Mesodermal cell (in vitro differentiated cells): ENCODE data around the gene TAGLN3.

Source experiments
- H3K27ac ChIP-seq: 2 replicates; pipeline ENCODE4 v1.7.0; 2013; ENCODE audit warnings: mild to moderate bottlenecking, low read depth, low read length, moderate library complexity; ENCODE audit not compliant: severe bottlenecking
- H3K36me3 ChIP-seq: 2 replicates; pipeline ENCODE4 v1.7.1; 2013; ENCODE audit warnings: mild to moderate bottlenecking, low read length, moderate library complexity; ENCODE audit not compliant: control insufficient read depth, insufficient read depth
- H3K4me1 ChIP-seq: one replicate; pipeline ENCODE4 v1.7.1; 2013; ENCODE audit warnings: mild to moderate bottlenecking, low read length; ENCODE audit not compliant: insufficient read depth, control insufficient read depth, poor library complexity, severe bottlenecking
- H3K4me3 ChIP-seq: 2 replicates; pipeline ENCODE4 v1.7.0; 2013; ENCODE audit warnings: low read length, control low read depth, mild to moderate bottlenecking; ENCODE audit not compliant: insufficient read depth, poor library complexity, severe bottlenecking; ENCODE audit errors: extremely low read depth
- H3K9me3 ChIP-seq: 2 replicates; pipeline ENCODE4 v1.7.1; 2013; ENCODE audit warnings: mild to moderate bottlenecking, low read length, moderate library complexity; ENCODE audit not compliant: control insufficient read depth
- WGBS, 2 experiments: methylation state at CpG; one replicate each; pipeline ENCODE4 v1.1.5; 2013; ENCODE audit warnings: missing lambda C conversion rate in 2 of 2; ENCODE audit not compliant: insufficient coverage in 2 of 2; 5-methylcytosine and 5-hydroxymethylcytosine counted together

TAGLN3 gene

GRCh38 chr3:112048911-112049310 is 50.2 kb downstream of the TAGLN3 start:
- no peak overlapping the region for H3K27ac ChIP-seq
- no peaks in the 10 kb centered on the region for H3K9me3 ChIP-seq
- no peaks in the 10 kb centered on the region for H3K36me3 ChIP-seq
- 48 to 77% methylated on average over 5 to 8 of the region's 8 CpGs for WGBS, 2 experiments
- no peak overlapping the region for H3K4me3 ChIP-seq
- peaks cover 18% of the 10 kb centered on the region for H3K4me1 ChIP-seq

GRCh38 chr3:112053229-112053628 is 54.5 kb downstream of the TAGLN3 start:
- H3K4me3 ChIP-seq, result no peak overlapping the region
- H3K9me3 ChIP-seq, result no peaks in the 10 kb centered on the region
- H3K4me1 ChIP-seq, result peaks cover 18% of the 10 kb centered on the region
- peak overlapping the region; percentile 51 for H3K27ac ChIP-seq
- no CpG with 5 or more reads among the region's 1 CpG for WGBS, 2 experiments
- H3K36me3 ChIP-seq, result no peaks in the 10 kb centered on the region

DNA sequence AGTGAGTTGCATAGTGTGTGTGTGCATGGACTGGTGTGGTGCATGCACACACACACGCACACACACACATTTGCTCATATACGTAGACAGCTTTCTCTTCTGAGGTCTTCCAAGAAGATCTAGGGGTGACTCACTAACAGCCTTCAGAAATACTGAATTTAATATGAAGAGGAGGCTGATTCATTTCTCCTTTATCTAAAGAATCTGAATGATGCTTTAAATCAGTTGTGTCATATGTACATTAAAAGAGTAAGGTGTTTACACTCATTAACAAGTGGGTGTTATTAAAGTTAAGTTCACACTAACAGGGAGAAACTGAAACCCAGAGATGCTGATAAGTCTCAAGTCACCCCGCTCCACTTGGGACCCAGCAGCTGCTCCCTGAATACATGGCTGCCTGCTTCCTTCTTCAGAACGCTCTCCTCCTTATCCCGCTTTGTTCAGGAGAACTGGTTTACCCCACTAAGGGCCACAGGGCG is 57.8 kb downstream of the TAGLN3 start:
- Histone ChIP-seq H3K27ac (no peak overlapping the region), H3K4me1 (peaks cover 18% of the 10 kb centered on the region), H3K4me3 (no peak overlapping the region), H3K36me3 (no peaks in the 10 kb centered on the region), H3K9me3 (no peaks in the 10 kb centered on the region)
- 86% methylated on average over 1 of the region's 6 CpGs; no CpG with 5 or more reads in 1 of the 2 experiments for WGBS, 2 experiments

GRCh38 chr3:112059497-112059896 is 60.8 kb downstream of the TAGLN3 start:
- Histone ChIP-seq H3K4me3 (no peak overlapping the region), H3K4me1 (no peaks in the 10 kb centered on the region), H3K9me3 (no peaks in the 10 kb centered on the region), H3K27ac (no peak overlapping the region), H3K36me3 (no peaks in the 10 kb centered on the region)
- 78 to 90% methylated on average over 1 of the region's 1 CpG for WGBS, 2 experiments

DNA sequence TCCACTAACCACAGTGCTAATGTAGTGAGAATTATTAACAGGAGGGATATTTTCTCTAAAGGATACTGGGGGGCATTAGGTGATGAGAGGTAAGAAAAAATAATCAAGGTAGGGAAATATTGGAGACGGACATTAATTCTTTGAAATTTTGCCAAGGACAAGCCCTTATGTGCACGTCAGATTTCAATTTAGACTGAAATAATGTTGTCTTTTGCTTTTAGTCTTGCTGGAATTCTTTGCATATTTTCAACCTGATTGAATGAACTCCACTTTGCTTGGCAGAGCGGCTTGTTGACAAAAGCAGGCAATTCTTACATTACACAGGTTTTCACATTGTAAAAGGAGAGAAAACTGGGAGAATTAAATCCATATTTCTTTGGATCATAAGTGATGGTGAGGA is 62.4 kb downstream of the TAGLN3 start:
- 90 to 100% methylated on average over 2 of the region's 3 CpGs for WGBS, 2 experiments
- H3K27ac ChIP-seq, result no peak overlapping the region

More for the DNA sequence above, 62.4 kb downstream of the TAGLN3 start:
- no peaks in the 10 kb centered on the region for H3K9me3 ChIP-seq
- no peaks in the 10 kb centered on the region for H3K4me1 ChIP-seq
- no peaks in the 10 kb centered on the region for H3K36me3 ChIP-seq
- no peak overlapping the region for H3K4me3 ChIP-seq
